ENCODE data around the gene ZBTB25. TPM values are rescaled to one million over a fixed set of nuclear protein-coding genes. Genes with fewer than 3 reads are reported as not detected.

Gene ZBTB25
- total RNA-seq (2014; rRNA removed; shearing (Covaris generic); ENCODE audit: low replicate concordance) = 19.6 and 26.3 TPM in 2 replicates

DNA sequence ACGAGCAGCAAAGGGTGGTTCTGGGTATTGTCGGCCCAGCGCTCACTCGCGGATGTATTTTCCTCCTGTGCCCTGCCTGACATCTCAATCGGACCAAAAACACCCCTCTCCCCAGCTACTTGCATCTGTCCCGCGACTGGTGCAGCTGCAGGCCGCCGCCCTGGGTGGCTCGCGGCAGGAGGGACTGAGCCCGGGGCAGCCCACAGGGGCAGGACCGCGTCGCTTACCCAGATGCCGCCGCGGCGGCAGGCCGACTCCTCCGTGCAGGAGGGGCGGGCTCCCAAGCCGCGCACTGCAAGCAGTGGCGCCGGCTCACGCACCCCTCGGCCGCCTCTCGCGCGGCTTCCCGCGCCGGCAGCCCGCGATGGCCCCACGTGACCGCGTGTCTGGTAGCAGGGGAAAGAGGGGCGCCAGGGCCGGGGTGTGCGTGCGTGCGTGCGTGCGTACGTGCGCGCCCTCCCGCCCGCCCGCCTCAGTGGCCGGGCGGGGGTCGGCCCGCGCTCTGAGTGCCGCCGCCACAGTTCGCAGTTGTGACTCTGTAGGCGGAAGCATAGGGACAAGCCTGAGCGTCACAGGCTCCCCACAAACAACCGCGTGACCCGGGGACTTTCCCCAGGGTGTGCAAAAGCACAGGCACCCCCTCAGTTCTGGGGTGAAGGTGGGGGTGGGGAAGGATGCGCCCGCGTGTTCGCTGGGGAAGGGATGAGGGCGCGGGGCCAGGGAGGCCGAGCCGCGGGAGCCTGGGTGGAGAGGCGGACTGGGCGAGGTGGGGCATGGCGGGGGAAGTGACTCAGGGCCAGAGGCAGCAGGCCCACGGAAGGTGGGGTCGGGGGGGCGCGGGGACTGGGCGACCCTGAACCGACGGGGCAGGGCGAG lies at the start of gene ZBTB25:
Gene ZBTB25 (minus strand): TSS at position 405 of the 876 bp plus-strand sequence. CDS start 13,305 bp downstream, outside the sequence.
- Histone ChIP-seq H3K9ac (ENCODE audit: low read length) (peak within 1 kb of the TSS; percentile 97), H3K9me2 (replicated peaks; ENCODE audit: insufficient read depth, low read length) (no peaks in the 10 kb centered on the region), H3K27me3 (ENCODE audit: low read length) (no peaks in the 10 kb centered on the region), H3K36me3 (ENCODE audit: insufficient read depth, low read length) (peaks cover 11% of the 10 kb centered on the region), H4K20me1 (ENCODE audit: insufficient read depth, low read depth, low read length) (no peaks in the 10 kb centered on the region; the same call in 1 of the 2 replicates), H3K4me3 (ENCODE audit: low read length) (peak within 1 kb of the TSS; percentile 77), H3K4me1 (ENCODE audit: low read length) (peaks cover 59% of the 10 kb centered on the region), H3K79me2 (ENCODE audit: low read length) (peaks cover 83% of the 10 kb centered on the region), H3K4me2 (ENCODE audit: low read depth, low read length, poor library complexity, severe bottlenecking) (peak within 1 kb of the TSS; percentile 98), H2AFZ (ENCODE audit: low read length) (peak within 1 kb of the TSS; percentile 27; the same call in 1 of the 2 replicates), H3K9me3 (ENCODE audit: low read length) (no peaks in the 10 kb centered on the region), H3K27ac (ENCODE audit: low read length) (peak within 1 kb of the TSS; percentile 96)
- DNase-seq = peak; percentile 99

GRCh38 chr14:64550621-64551333 lies 47.1 kb upstream of the ZBTB25 start:
- no peak for DNase-seq
- Histone ChIP-seq H3K27me3 (ENCODE audit: low read length) (no peaks in the 10 kb centered on the region), H3K79me2 (ENCODE audit: low read length) (no peaks in the 10 kb centered on the region), H3K36me3 (ENCODE audit: insufficient read depth, low read length) (no peaks in the 10 kb centered on the region), H3K9ac (ENCODE audit: low read length) (no peak overlapping the region), H3K9me2 (replicated peaks; ENCODE audit: insufficient read depth, low read length) (no peaks in the 10 kb centered on the region), H3K4me1 (ENCODE audit: low read length) (no peaks in the 10 kb centered on the region), H3K4me2 (ENCODE audit: low read depth, low read length, poor library complexity, severe bottlenecking) (no peak overlapping the region), H4K20me1 (ENCODE audit: insufficient read depth, low read depth, low read length) (no peaks in the 10 kb centered on the region), H3K4me3 (ENCODE audit: low read length) (no peak overlapping the region), H2AFZ (ENCODE audit: low read length) (no peak overlapping the region), H3K9me3 (ENCODE audit: low read length) (no peaks in the 10 kb centered on the region), H3K27ac (ENCODE audit: low read length) (no peak overlapping the region)

DNA sequence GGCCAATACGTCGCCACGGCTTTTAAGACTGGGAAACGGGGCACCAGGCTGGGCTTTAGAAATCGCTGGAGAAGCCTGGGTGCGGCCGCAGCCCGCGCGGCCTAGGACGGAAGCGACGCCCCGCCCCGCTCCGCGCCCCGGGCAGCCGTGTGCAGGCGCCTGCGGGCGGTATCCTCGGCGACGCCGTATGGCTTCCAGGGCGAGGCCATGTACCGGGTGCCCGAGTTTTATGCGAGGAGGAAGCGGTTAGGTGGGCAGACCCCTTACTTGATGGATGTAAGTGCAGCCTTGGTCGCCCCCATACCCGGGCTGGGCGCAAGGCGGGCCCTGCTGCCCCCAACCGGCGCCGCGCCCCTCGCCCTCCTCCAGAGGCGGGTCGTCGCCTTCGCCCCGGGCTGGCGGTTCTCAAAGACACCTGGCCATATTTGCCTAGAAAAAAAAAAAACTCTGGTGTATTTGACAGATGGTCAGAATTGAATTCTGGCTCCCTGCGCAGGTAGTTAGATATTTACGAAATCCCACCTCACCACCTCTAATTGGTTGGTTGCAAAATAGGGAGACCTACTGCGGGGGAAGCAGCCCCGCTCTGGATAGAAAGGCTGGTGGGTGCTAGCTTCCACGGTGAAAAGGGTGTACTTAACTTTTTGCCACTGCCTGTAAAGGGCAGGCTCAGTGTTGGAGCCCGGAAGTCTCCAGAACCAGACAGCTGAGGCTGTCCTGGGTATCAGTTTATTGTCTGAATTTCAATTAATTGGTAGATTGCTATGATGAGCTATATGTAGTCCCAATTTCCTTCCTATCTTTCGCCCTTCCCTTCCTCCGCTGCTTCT lies 46.4 kb upstream of the ZBTB25 start, which contains the start of gene PPP1R36:
Gene PPP1R36 (plus strand): TSS at position 171 of the 830 bp plus-strand sequence. CDS start 37 bp downstream, at position 208.
- H3K36me3 ChIP-seq (ENCODE audit: insufficient read depth, low read length) = no peaks in the 10 kb centered on the region
- no peaks in the 10 kb centered on the region for H3K4me1 ChIP-seq (ENCODE audit: low read length)
- no peak within 1 kb of the TSS for H3K4me2 ChIP-seq (ENCODE audit: low read depth, low read length, poor library complexity, severe bottlenecking)
- no peak within 1 kb of the TSS for H3K27ac ChIP-seq (ENCODE audit: low read length)
- H2AFZ ChIP-seq (ENCODE audit: low read length) = no peak within 1 kb of the TSS
- H3K79me2 ChIP-seq (ENCODE audit: low read length) = no peaks in the 10 kb centered on the region
- DNase-seq = no peak
- no peaks in the 10 kb centered on the region for H3K27me3 ChIP-seq (ENCODE audit: low read length)
- no peaks in the 10 kb centered on the region for H3K9me3 ChIP-seq (ENCODE audit: low read length)
- H3K9me2 ChIP-seq (replicated peaks; ENCODE audit: insufficient read depth, low read length) = no peaks in the 10 kb centered on the region
- H3K4me3 ChIP-seq (ENCODE audit: low read length) = no peak within 1 kb of the TSS
- no peaks in the 10 kb centered on the region for H4K20me1 ChIP-seq (ENCODE audit: insufficient read depth, low read depth, low read length)
- H3K9ac ChIP-seq (ENCODE audit: low read length) = no peak within 1 kb of the TSS

DNA sequence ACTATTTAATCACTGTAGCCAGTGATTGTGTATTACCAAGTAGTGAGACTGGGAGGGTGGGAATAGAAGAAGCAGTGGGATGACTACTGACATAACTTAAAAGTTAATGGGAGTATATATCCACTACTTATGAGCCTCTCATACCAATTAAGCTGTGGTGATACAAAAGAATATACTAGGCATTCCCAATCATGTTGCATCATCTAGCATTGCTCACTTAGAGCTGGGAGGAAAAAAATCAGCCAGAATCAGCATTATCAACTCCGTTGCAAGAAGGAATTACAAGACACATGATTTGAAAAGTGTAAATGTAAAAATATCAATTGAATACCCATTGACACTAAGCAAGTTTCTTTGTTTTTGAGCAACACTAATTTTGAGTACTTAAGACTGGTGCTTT lies 45.4 kb upstream of the ZBTB25 start:
- Histone ChIP-seq H3K27ac (ENCODE audit: low read length) (no peak overlapping the region), H3K27me3 (ENCODE audit: low read length) (no peaks in the 10 kb centered on the region), H3K36me3 (ENCODE audit: insufficient read depth, low read length) (no peaks in the 10 kb centered on the region), H4K20me1 (ENCODE audit: insufficient read depth, low read depth, low read length) (no peaks in the 10 kb centered on the region), H3K9ac (ENCODE audit: low read length) (no peak overlapping the region), H3K79me2 (ENCODE audit: low read length) (no peaks in the 10 kb centered on the region), H3K4me1 (ENCODE audit: low read length) (no peaks in the 10 kb centered on the region), H2AFZ (ENCODE audit: low read length) (no peak overlapping the region), H3K4me2 (ENCODE audit: low read depth, low read length, poor library complexity, severe bottlenecking) (no peak overlapping the region), H3K9me3 (ENCODE audit: low read length) (no peaks in the 10 kb centered on the region), H3K4me3 (ENCODE audit: low read length) (no peak overlapping the region), H3K9me2 (replicated peaks; ENCODE audit: insufficient read depth, low read length) (no peaks in the 10 kb centered on the region)
- DNase-seq = no peak

GRCh38 chr14:64544607-64545312 lies 41.1 kb upstream of the ZBTB25 start:
- no peak overlapping the region for H3K9ac ChIP-seq (ENCODE audit: low read length)
- H4K20me1 ChIP-seq (ENCODE audit: insufficient read depth, low read depth, low read length) = no peaks in the 10 kb centered on the region
- no peak overlapping the region for H3K4me3 ChIP-seq (ENCODE audit: low read length)
- H3K4me2 ChIP-seq (ENCODE audit: low read depth, low read length, poor library complexity, severe bottlenecking) = no peak overlapping the region
- H3K9me2 ChIP-seq (replicated peaks; ENCODE audit: insufficient read depth, low read length) = no peaks in the 10 kb centered on the region
- H3K27me3 ChIP-seq (ENCODE audit: low read length) = no peaks in the 10 kb centered on the region
- no peaks in the 10 kb centered on the region for H3K36me3 ChIP-seq (ENCODE audit: insufficient read depth, low read length)
- no peaks in the 10 kb centered on the region for H3K79me2 ChIP-seq (ENCODE audit: low read length)
- H3K4me1 ChIP-seq (ENCODE audit: low read length) = peaks cover 3% of the 10 kb centered on the region
- no peaks in the 10 kb centered on the region for H3K9me3 ChIP-seq (ENCODE audit: low read length)
- H3K27ac ChIP-seq (ENCODE audit: low read length) = no peak overlapping the region
- DNase-seq = no peak
- no peak overlapping the region for H2AFZ ChIP-seq (ENCODE audit: low read length)

DNA sequence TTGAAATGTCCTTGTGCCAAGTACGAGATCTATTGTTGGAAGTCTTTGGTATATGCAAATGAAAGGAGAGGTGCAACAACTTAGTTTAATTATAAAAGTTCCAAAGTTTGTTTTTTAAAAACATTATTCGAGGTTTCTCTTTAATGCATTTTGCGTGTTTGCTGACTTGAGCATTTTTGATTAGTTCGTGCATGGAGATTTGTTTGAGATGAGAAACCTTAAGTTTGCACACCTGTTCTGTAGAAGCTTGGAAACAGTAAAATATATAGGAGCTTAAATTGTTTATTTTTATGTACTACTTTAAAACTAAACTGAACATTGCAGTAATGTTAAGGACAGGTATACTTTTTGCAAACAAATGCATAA lies 39.2 kb upstream of the ZBTB25 start:
- Histone ChIP-seq H3K9me3 (ENCODE audit: low read length) (no peaks in the 10 kb centered on the region), H3K79me2 (ENCODE audit: low read length) (no peaks in the 10 kb centered on the region), H3K36me3 (ENCODE audit: insufficient read depth, low read length) (no peaks in the 10 kb centered on the region), H2AFZ (ENCODE audit: low read length) (no peak overlapping the region), H3K9ac (ENCODE audit: low read length) (no peak overlapping the region), H3K9me2 (replicated peaks; ENCODE audit: insufficient read depth, low read length) (no peaks in the 10 kb centered on the region), H3K27me3 (ENCODE audit: low read length) (no peaks in the 10 kb centered on the region), H3K4me3 (ENCODE audit: low read length) (no peak overlapping the region), H3K27ac (ENCODE audit: low read length) (no peak overlapping the region), H3K4me2 (ENCODE audit: low read depth, low read length, poor library complexity, severe bottlenecking) (no peak overlapping the region), H3K4me1 (ENCODE audit: low read length) (peaks cover 5% of the 10 kb centered on the region), H4K20me1 (ENCODE audit: insufficient read depth, low read depth, low read length) (no peaks in the 10 kb centered on the region)
- no peak for DNase-seq

DNA sequence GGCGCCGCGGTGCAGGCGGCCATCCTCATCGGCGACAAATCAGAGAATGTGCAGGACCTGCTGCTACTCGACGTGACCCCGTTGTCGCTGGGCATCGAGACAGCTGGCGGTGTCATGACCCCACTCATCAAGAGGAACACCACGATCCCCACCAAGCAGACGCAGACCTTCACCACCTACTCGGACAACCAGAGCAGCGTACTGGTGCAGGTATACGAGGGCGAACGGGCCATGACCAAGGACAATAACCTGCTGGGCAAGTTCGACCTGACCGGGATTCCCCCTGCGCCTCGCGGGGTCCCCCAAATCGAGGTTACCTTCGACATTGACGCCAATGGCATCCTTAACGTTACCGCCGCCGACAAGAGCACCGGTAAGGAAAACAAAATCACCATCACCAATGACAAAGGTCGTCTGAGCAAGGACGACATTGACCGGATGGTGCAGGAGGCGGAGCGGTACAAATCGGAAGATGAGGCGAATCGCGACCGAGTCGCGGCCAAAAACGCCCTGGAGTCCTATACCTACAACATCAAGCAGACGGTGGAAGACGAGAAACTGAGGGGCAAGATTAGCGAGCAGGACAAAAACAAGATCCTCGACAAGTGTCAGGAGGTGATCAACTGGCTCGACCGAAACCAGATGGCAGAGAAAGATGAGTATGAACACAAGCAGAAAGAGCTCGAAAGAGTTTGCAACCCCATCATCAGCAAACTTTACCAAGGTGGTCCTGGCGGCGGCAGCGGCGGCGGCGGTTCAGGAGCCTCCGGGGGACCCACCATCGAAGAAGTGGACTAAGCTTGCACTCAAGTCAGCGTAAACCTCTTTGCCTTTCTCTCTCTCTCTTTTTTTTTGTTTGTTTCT lies 38.6 kb upstream of the ZBTB25 start:
- H3K9me2 ChIP-seq (replicated peaks; ENCODE audit: insufficient read depth, low read length) = no peaks in the 10 kb centered on the region
- no peaks in the 10 kb centered on the region for H3K9me3 ChIP-seq (ENCODE audit: low read length)
- no peak overlapping the region for H2AFZ ChIP-seq (ENCODE audit: low read length)
- H3K4me3 ChIP-seq (ENCODE audit: low read length) = no peak overlapping the region
- no peaks in the 10 kb centered on the region for H3K36me3 ChIP-seq (ENCODE audit: insufficient read depth, low read length)
- no peak overlapping the region for H3K27ac ChIP-seq (ENCODE audit: low read length)
- no peak overlapping the region for H3K9ac ChIP-seq (ENCODE audit: low read length)
- H3K4me2 ChIP-seq (ENCODE audit: low read depth, low read length, poor library complexity, severe bottlenecking) = no peak overlapping the region
- H3K27me3 ChIP-seq (ENCODE audit: low read length) = no peaks in the 10 kb centered on the region
- H4K20me1 ChIP-seq (ENCODE audit: insufficient read depth, low read depth, low read length) = no peaks in the 10 kb centered on the region
- no peak for DNase-seq
- peaks cover 5% of the 10 kb centered on the region for H3K4me1 ChIP-seq (ENCODE audit: low read length)
- H3K79me2 ChIP-seq (ENCODE audit: low read length) = no peaks in the 10 kb centered on the region
